HEK293 (cell line): ENCODE measurements around the gene FKTN.
A peak's percentile ranks its signal among the peaks of the same experiment; 100 is the strongest.
"Not testable (repeated sequence)": the region's sequence is repeated elsewhere in the genome, so short reads cannot be mapped to it uniquely, and the experiment has no call there.

ENCODE experiments used
- CTCF ChIA-PET: fragments of 350-600 bp; formaldehyde crosslinking; extraction: SDS; loops from one replicate; lab custom pipeline; 2021; ENCODE audit warnings: antibody characterized with exemption; lab: Yijun Ruan, JAX
- POLR2A ChIA-PET: fragments of 300-600 bp; formaldehyde crosslinking; extraction: SDS; loops from one replicate; lab custom pipeline; 2020; ENCODE audit warnings: antibody characterized with exemption, inconsistent platforms; lab: Yijun Ruan, JAX
- H3K27ac ChIP-seq: fragments of 200-500 bp; sonication (Bioruptor generic); 2 replicates; pipeline ENCODE4 v1.5.1; 2014; ENCODE audit warnings: low read depth, low read length, control low read depth, inconsistent platforms; ENCODE audit errors: extremely low read depth
- H3K36me3 ChIP-seq, 2 experiments: fragments of 200-500 bp in 1 of 2; sonication (Bioruptor generic) in 1 of 2; 1 replicate in 1 of 2; 2 replicates in 1 of 2; pipeline ENCODE4 v1.5.1; 2014 to 2017; ENCODE audit warnings: inconsistent platforms in 2 of 2, low read length in 2 of 2; ENCODE audit not compliant: control insufficient read depth in 2 of 2, insufficient read depth in 1 of 2
- H3K4me1 ChIP-seq: fragments of 200-500 bp; sonication (Bioruptor generic); 2 replicates; pipeline ENCODE4 v1.5.1; 2014; ENCODE audit warnings: mild to moderate bottlenecking, low read length, inconsistent platforms; ENCODE audit not compliant: control insufficient read depth, insufficient read depth
- H3K4me3 ChIP-seq: 2 replicates; pipeline ENCODE4 v1.5.1; 2011; ENCODE audit warnings: low read depth, mild to moderate bottlenecking, control low read depth, low read length, moderate library complexity
- H3K9me3 ChIP-seq: fragments of 200-500 bp; sonication (Bioruptor generic); 2 replicates; pipeline ENCODE4 v1.5.1; 2014; ENCODE audit warnings: low read depth, low read length, inconsistent platforms; ENCODE audit not compliant: control insufficient read depth, insufficient read depth
- YY1 ChIP-seq: fragments of 450-650 bp; formaldehyde crosslinking; IDR thresholded peaks from 2 replicates; pipeline ENCODE4 v1.5.1; 2018; ENCODE audit warnings: missing biosample characterization, missing genetic modification characterization
- ZNF133 ChIP-seq: fragments of 450-650 bp; formaldehyde crosslinking; IDR thresholded peaks from 2 replicates; pipeline ENCODE4 v1.5.1; 2016; ENCODE audit warnings: missing biosample characterization, missing genetic modification characterization
- ZNF138 ChIP-seq: fragments of 450-650 bp; formaldehyde crosslinking; IDR thresholded peaks from 2 replicates; pipeline ENCODE4 v1.5.1; 2016; ENCODE audit warnings: missing biosample characterization, missing genetic modification characterization, borderline replicate concordance
- ZNF155 ChIP-seq: fragments of 450-650 bp; formaldehyde crosslinking; IDR thresholded peaks from 2 replicates; pipeline ENCODE4 v1.5.1; 2016; ENCODE audit warnings: missing biosample characterization, missing genetic modification characterization
- ZNF169 ChIP-seq: fragments of 450-650 bp; formaldehyde crosslinking; IDR thresholded peaks from 2 replicates; pipeline ENCODE4 v1.5.1; 2016; ENCODE audit warnings: missing biosample characterization, missing genetic modification characterization
- ZNF335 ChIP-seq: fragments of 450-650 bp; formaldehyde crosslinking; conservative IDR thresholded peaks from 2 replicates; pipeline ENCODE4 v1.5.1; 2016; ENCODE audit warnings: missing biosample characterization, missing genetic modification characterization
- ZNF350 ChIP-seq: fragments of 450-650 bp; formaldehyde crosslinking; IDR thresholded peaks from 2 replicates; pipeline ENCODE4 v1.5.0; 2017; ENCODE audit warnings: missing biosample characterization, mild to moderate bottlenecking, missing genetic modification characterization
- ZNF501 ChIP-seq: fragments of 450-650 bp; formaldehyde crosslinking; IDR thresholded peaks from 2 replicates; pipeline ENCODE4 v1.5.1; 2016; ENCODE audit warnings: missing biosample characterization, missing genetic modification characterization
- ZNF518A ChIP-seq: fragments of 450-650 bp; formaldehyde crosslinking; conservative IDR thresholded peaks from 2 replicates; pipeline ENCODE4 v1.5.1; 2016; ENCODE audit warnings: low read depth, missing biosample characterization, missing genetic modification characterization
- ZNF529 ChIP-seq: fragments of 450-650 bp; formaldehyde crosslinking; IDR thresholded peaks from 2 replicates; pipeline ENCODE4 v1.5.1; 2017; ENCODE audit warnings: missing genetic modification characterization, missing biosample characterization; ENCODE audit not compliant: insufficient replicate concordance
- ZNF530 ChIP-seq: fragments of 450-650 bp; formaldehyde crosslinking; IDR thresholded peaks from 2 replicates; pipeline ENCODE4 v1.5.1; 2016; ENCODE audit warnings: low read depth, missing biosample characterization, missing genetic modification characterization
- ZNF610 ChIP-seq: fragments of 450-650 bp; formaldehyde crosslinking; IDR thresholded peaks from 2 replicates; pipeline ENCODE4 v1.5.1; 2016; ENCODE audit warnings: missing biosample characterization, missing genetic modification characterization, borderline replicate concordance
- ZNF747 ChIP-seq: fragments of 450-650 bp; formaldehyde crosslinking; IDR thresholded peaks from 2 replicates; pipeline ENCODE4 v1.5.1; 2016; ENCODE audit warnings: missing biosample characterization, missing genetic modification characterization
- TF ChIP-seq, protein P1 (sequence below): fragments of 450-650 bp; formaldehyde crosslinking; IDR thresholded peaks from 2 replicates; pipeline ENCODE4 v1.5.0; 2017; ENCODE audit warnings: missing biosample characterization, missing genetic modification characterization, borderline replicate concordance
- TF ChIP-seq, protein P2 (sequence below): fragments of 450-650 bp; formaldehyde crosslinking; IDR thresholded peaks from 2 replicates; pipeline ENCODE4 v1.5.1; 2017; ENCODE audit warnings: missing biosample characterization, missing genetic modification characterization

Gene FKTN

DNA sequence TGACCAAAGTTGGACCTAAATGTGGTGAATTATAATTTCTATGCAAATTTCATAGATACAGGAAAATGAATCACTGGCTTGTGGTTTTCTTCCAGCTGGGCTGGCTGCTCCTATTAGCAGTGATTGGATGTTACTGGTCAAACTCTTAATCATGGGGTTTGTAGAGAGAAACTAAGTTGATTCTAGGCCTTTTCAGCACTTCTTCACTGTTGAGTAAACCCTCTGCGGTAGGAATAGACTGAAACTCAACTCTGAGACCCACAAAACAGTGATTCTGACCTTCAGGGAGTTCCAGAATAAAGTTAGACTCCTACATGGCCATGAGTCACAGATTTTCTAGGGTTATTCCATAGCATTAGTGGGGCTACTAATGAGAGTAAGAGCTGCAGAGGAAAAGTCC lies 47.9 kb upstream of the FKTN start:
- POLR2A ChIA-PET, result no interaction called here

DNA sequence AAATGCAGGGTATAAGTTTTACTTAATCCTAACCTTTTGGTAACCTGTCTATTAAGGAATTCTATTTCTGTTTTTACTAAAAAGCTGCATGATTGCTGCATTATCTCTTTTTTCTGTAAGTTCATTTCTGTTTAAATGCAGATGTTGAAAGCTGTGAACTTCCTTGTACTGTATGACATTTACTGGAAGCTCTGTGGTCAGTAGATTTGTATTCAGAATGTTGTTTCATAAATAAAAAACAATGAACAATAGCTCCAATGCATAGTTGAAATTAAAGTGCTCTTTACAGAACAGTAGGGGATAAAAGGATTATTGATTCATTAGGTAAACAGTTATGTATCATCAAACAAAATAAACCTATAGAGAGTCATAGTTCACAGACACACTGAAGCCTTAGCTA lies 46.5 kb upstream of the FKTN start:
- ChIA-PET POLR2A (no interaction called here), CTCF (interaction anchor here (0.6 to 0.7 kb wide), 2 partner anchors 30 to 35 kb away, joined by 3 to 4 read pairs; no protein-coding TSS in a partner anchor)
- Histone ChIP-seq H3K4me3 (no peak overlapping the region), H3K9me3 (no peaks in the 10 kb centered on the region), H3K36me3 (peaks cover 3 to 31% of the 10 kb centered on the region in 2 experiments; a peak in 1 of 3 replicates), H3K4me1 (no peaks in the 10 kb centered on the region), H3K27ac (no peak overlapping the region)
- TF ChIP-seq ZNF155 (tag by site-specific recombination) (no peak), ZNF350 (tag by site-specific recombination) (no peak), ZNF335 (tag by site-specific recombination) (no peak)

More for the DNA sequence above, 47.9 kb upstream of the FKTN start:
- H3K36me3 ChIP-seq, result peaks cover 3 to 23% of the 10 kb centered on the region in 2 experiments; a peak in 1 of 3 replicates
- H3K4me3 ChIP-seq, result no peak overlapping the region
- no peaks in the 10 kb centered on the region for H3K9me3 ChIP-seq
- TF ChIP-seq ZNF133 (tag by site-specific recombination) (no peak), ZNF501 (no peak), ZNF610 (tag by site-specific recombination) (no peak)
- TF ChIP-seq, protein P1, sequence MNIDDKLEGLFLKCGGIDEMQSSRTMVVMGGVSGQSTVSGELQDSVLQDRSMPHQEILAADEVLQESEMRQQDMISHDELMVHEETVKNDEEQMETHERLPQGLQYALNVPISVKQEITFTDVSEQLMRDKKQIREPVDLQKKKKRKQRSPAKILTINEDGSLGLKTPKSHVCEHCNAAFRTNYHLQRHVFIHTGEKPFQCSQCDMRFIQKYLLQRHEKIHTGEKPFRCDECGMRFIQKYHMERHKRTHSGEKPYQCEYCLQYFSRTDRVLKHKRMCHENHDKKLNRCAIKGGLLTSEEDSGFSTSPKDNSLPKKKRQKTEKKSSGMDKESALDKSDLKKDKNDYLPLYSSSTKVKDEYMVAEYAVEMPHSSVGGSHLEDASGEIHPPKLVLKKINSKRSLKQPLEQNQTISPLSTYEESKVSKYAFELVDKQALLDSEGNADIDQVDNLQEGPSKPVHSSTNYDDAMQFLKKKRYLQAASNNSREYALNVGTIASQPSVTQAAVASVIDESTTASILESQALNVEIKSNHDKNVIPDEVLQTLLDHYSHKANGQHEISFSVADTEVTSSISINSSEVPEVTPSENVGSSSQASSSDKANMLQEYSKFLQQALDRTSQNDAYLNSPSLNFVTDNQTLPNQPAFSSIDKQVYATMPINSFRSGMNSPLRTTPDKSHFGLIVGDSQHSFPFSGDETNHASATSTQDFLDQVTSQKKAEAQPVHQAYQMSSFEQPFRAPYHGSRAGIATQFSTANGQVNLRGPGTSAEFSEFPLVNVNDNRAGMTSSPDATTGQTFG (tag by site-specific recombination), result no peak
- TF ChIP-seq, all 188 proteins: peak for 0
- CTCF ChIA-PET, result interaction anchor here (0.6 kb wide), 1 partner anchor 44 kb away, joined by 5 read pairs; no protein-coding TSS in a partner anchor
- Histone ChIP-seq H3K4me1 (no peaks in the 10 kb centered on the region), H3K27ac (no peak overlapping the region)

GRCh38 chr9:105515811-105516413 lies 42.0 kb upstream of the FKTN start:
- no peaks in the 10 kb centered on the region for H3K9me3 ChIP-seq
- POLR2A ChIA-PET, result no interaction called here
- H3K27ac ChIP-seq, result no peak overlapping the region
- TF ChIP-seq ZNF138 (tag by site-specific recombination), result no peak
- TF ChIP-seq YY1 (tag by site-specific recombination), result no peak
- no peak for TF ChIP-seq ZNF529 (tag by site-specific recombination)
- no peak for TF ChIP-seq ZNF518A (tag by site-specific recombination)
- TF ChIP-seq, protein P2, sequence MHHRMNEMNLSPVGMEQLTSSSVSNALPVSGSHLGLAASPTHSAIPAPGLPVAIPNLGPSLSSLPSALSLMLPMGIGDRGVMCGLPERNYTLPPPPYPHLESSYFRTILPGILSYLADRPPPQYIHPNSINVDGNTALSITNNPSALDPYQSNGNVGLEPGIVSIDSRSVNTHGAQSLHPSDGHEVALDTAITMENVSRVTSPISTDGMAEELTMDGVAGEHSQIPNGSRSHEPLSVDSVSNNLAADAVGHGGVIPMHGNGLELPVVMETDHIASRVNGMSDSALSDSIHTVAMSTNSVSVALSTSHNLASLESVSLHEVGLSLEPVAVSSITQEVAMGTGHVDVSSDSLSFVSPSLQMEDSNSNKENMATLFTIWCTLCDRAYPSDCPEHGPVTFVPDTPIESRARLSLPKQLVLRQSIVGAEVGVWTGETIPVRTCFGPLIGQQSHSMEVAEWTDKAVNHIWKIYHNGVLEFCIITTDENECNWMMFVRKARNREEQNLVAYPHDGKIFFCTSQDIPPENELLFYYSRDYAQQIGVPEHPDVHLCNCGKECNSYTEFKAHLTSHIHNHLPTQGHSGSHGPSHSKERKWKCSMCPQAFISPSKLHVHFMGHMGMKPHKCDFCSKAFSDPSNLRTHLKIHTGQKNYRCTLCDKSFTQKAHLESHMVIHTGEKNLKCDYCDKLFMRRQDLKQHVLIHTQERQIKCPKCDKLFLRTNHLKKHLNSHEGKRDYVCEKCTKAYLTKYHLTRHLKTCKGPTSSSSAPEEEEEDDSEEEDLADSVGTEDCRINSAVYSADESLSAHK (tag by site-specific recombination), result no peak
- TF ChIP-seq ZNF530 (tag by site-specific recombination), result no peak
- TF ChIP-seq ZNF169 (tag by site-specific recombination), result no peak
- TF ChIP-seq ZNF747 (tag by site-specific recombination), result no peak
- no peak overlapping the region for H3K4me3 ChIP-seq
- no peaks in the 10 kb centered on the region for H3K4me1 ChIP-seq
- peaks cover 0 to 20% of the 10 kb centered on the region in 2 experiments; a peak in 1 of 3 replicates for H3K36me3 ChIP-seq
- CTCF ChIA-PET, result interaction anchor here (0.5 kb wide), 1 partner anchor 35 kb away, joined by 3 read pairs; no protein-coding TSS in a partner anchor

DNA sequence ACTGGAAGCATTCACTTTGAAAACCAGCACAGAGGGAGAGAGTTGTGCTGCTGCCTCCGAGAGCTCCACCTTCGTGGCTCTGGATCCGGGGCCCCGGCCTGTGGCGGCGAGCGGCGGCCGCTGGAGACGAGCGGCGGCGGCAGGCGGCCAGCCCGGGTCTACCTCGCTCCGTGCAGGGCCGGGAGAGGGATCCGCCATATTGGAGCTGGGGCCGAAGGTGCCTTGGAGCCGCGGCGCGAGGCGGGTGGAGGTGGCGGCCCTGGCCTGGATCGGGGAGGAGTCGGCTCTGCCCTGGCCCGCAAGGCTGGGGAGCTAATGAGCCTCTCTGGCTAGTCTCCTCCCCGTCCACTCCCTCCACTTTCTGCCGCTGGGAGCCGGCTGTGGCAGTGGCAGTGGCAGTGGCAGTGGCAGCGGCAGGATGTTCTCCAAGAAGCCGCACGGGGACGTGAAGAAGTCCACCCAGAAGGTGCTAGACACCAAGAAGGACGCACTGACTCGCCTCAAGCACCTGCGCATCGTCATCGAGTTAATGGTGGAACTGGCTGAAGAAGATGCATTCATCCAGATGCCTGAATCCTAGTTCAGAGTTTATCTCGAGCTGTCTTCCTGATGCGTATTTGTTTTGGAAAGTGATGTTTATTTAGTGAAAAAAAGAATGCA lies 38.1 kb upstream of the FKTN start:
- H3K4me1 ChIP-seq, H3K9me3 ChIP-seq, POLR2A ChIA-PET: not testable (repeated sequence)
- peak overlapping the region; percentile 43; the same call in 1 of the 2 replicates for H3K27ac ChIP-seq
- H3K4me3 ChIP-seq, result peak overlapping the region; percentile 36
- H3K36me3 ChIP-seq, result peaks cover 0 to 13% of the 10 kb centered on the region in 2 experiments; a peak in 1 of 3 replicates
- CTCF ChIA-PET, result interaction anchor here (0.7 to 1.3 kb wide), 2 partner anchors 17 to 58 kb away, joined by 3 read pairs; no protein-coding TSS in a partner anchor
